HepG2 (cell line): ENCODE results near the gene ARHGAP9. TPM values are rescaled to one million over a fixed set of nuclear protein-coding genes. Genes with fewer than 3 reads are reported as not detected.
"Not testable (repeated sequence)": the region's sequence is repeated elsewhere in the genome, so short reads cannot be mapped to it uniquely, and the experiment has no call there.

ENCODE experiments used
- ATAC-seq: fragments of 200-7000 bp; cut with Tn5 transposase; 3 replicates; pipeline ENCODE4 v1.9.1; 2020; ENCODE audit warnings: mild to moderate bottlenecking, moderate library complexity
- BruUV-seq: library from RNA; stranded (reverse); fragments of 400-500 nt; replicated peaks from 2 replicates; lab custom pipeline; 2021; lab: Mats Ljungman, UMichigan
- CTCF ChIA-PET: fragments of 300-600 bp; formaldehyde crosslinking; extraction: SDS; loops from one replicate; lab custom pipeline; 2021; ENCODE audit warnings: low total read pairs, inconsistent platforms, low intra/inter-chr PET ratio; lab: Yijun Ruan, JAX
- POLR2A ChIA-PET: fragments of 350-600 bp; sonication (Branson Sonifier 250); formaldehyde crosslinking; loops from one replicate; lab custom pipeline; 2020; ENCODE audit warnings: antibody characterized with exemption, inconsistent platforms; lab: Yijun Ruan, JAX
- DNase-seq: peaks from one replicate; pipeline ENCODE4 v3.0.0-alpha.2; 2015; ENCODE audit warnings: low spot score
- FAIRE-seq: peaks from 3 replicates; lab custom pipeline; 2011; peaks lifted over from hg19 to GRCh38; lab: Jason Lieb, UNC
- H2AFZ ChIP-seq: one replicate; pipeline ENCODE4 v1.6.1; 2011; ENCODE audit warnings: low read length, inconsistent platforms
- H3K27ac ChIP-seq: fragments of 300-600 bp; 3 replicates; pipeline ENCODE4 v1.8.0; 2011; ENCODE audit warnings: mixed run types, mild to moderate bottlenecking, mixed read lengths, low read length, inconsistent platforms; ENCODE audit not compliant: insufficient read depth; ENCODE audit errors: extremely low read length
- H3K27me3 ChIP-seq, 2 experiments: fragments of 200-600 bp in 1 of 2; 2 replicates in 1 of 2; 3 replicates in 1 of 2; pipeline versions ENCODE4 v1.6.0 to v1.8.0; 2011; ENCODE audit warnings: low read length in 2 of 2, mild to moderate bottlenecking in 2 of 2, moderate library complexity in 2 of 2, inconsistent platforms in 1 of 2; ENCODE audit not compliant: insufficient read depth in 2 of 2, control insufficient read depth in 1 of 2
- H3K36me3 ChIP-seq, 2 experiments: fragments of 200-600 bp in 1 of 2; replicated peaks in 1 of 2; 2 replicates in 1 of 2; 3 replicates in 1 of 2; pipeline versions ENCODE4 v1.5.1 to v1.8.0; 2011; ENCODE audit warnings: low read length in 2 of 2, inconsistent platforms in 1 of 2; ENCODE audit not compliant: insufficient read depth in 2 of 2, control insufficient read depth in 1 of 2
- H3K4me1 ChIP-seq: 2 replicates; pipeline ENCODE4 v1.5.1; 2012; ENCODE audit warnings: low read length, inconsistent platforms; ENCODE audit not compliant: insufficient read depth
- H3K4me2 ChIP-seq: 2 replicates; pipeline ENCODE4 v1.6.0; 2011; ENCODE audit warnings: low read depth, low read length, inconsistent platforms
- H3K4me3 ChIP-seq, 3 experiments: fragments of 200-600 bp in 1 of 3; sonication (generic), shearing (Covaris generic) in 1 of 3; replicated peaks in 1 of 3; 2 replicates each; pipeline ENCODE4 v1.5.1; 2011 to 2016; ENCODE audit warnings: low read length in 3 of 3, inconsistent platforms in 2 of 3, low read depth in 2 of 3, mild to moderate bottlenecking in 2 of 3, control low read depth in 1 of 3, mixed read lengths in 1 of 3; ENCODE audit not compliant: insufficient read depth in 1 of 3
- H3K79me2 ChIP-seq: one replicate; pipeline ENCODE4 v1.6.1; 2011; ENCODE audit warnings: low read length, inconsistent platforms; ENCODE audit not compliant: insufficient read depth
- H3K9ac ChIP-seq: 2 replicates; pipeline ENCODE4 v1.6.0; 2011; ENCODE audit warnings: mild to moderate bottlenecking, low read depth, low read length, inconsistent platforms; ENCODE audit not compliant: insufficient read depth
- H3K9me3 ChIP-seq: 2 replicates; pipeline ENCODE4 v1.5.1; 2012; ENCODE audit warnings: mild to moderate bottlenecking, low read length
- H4K20me1 ChIP-seq: 2 replicates; pipeline ENCODE4 v1.6.0; 2011; ENCODE audit warnings: inconsistent platforms, mild to moderate bottlenecking, low read length, moderate library complexity; ENCODE audit not compliant: insufficient read depth
- ETS1 ChIP-seq: sonication (generic); formaldehyde crosslinking; IDR thresholded peaks from 2 replicates; pipeline ENCODE4 v1.4.0; 2020; ENCODE audit warnings: missing genetic modification reagents
- SRSF4 ChIP-seq: fragments of 200-400 bp; formaldehyde crosslinking; IDR thresholded peaks from one replicate; pipeline ENCODE4 v1.6.1; 2018; ENCODE audit warnings: mild to moderate bottlenecking, low read depth, low read length, moderate library complexity; ENCODE audit not compliant: poor library complexity, severe bottlenecking
- TAF15 ChIP-seq: fragments of 200-400 bp; formaldehyde crosslinking; IDR thresholded peaks from one replicate; pipeline ENCODE4 v1.6.1; 2018; ENCODE audit warnings: mild to moderate bottlenecking, low read depth, low read length; ENCODE audit not compliant: poor library complexity, severe bottlenecking
- TCF12 ChIP-seq, 2 experiments: fragments of 450-650 bp in 1 of 2; sonication (generic) in 1 of 2; formaldehyde crosslinking in 1 of 2; IDR thresholded peaks; 2 replicates each; pipeline versions ENCODE4 v1.6.1 to v1.8.0; 2017 to 2022; ENCODE audit warnings: antibody characterized with exemption in 1 of 2, mild to moderate bottlenecking in 1 of 2, missing genetic modification reagents in 1 of 2, moderate library complexity in 1 of 2
- USF2 ChIP-seq, 2 experiments: sonication (generic) in 1 of 2; formaldehyde crosslinking in 1 of 2; IDR thresholded peaks; 2 replicates each; pipeline versions ENCODE4 v1.5.1 to v1.6.1; 2011 to 2020; ENCODE audit warnings: borderline replicate concordance in 1 of 2, low read depth in 1 of 2, low read length in 1 of 2, mild to moderate bottlenecking in 1 of 2, missing genetic modification reagents in 1 of 2, moderate library complexity in 1 of 2
- WGBS: methylation state at CpG from one replicate; pipeline ENCODE4 v1.1.6; 2017; ENCODE audit warnings: low lambda C conversion rate; 5-methylcytosine and 5-hydroxymethylcytosine counted together
- in situ Hi-C: cut with HindIII; loops from 2 replicates; pipeline ENCODE4 v1.10.0; 2017; ENCODE audit warnings: low pct_unique_long_range_greater_than_20kb; ENCODE audit not compliant: extremely low pct_ligation_motif_present
- intact Hi-C: fragments of 100-400 bp; cut with micrococcal nuclease; formaldehyde crosslinking; loops from one replicate; pipeline ENCODE4 v1.10.0; 2022; ENCODE audit not compliant: unreplicated experiment
- polyA plus RNA-seq, 8 experiments: library from polyadenylated mRNA; depleted of rRNA in 3 of 8; stranded (reverse) in 7 of 8; unstranded in 1 of 8; fragments of >200 nt; fragmentation: Illumina TruSeq in 4 of 8; extraction: Trizol in 4 of 8; gene quantifications; 2 replicates each; pipeline versions ENCODE4 v1.2.1 to v1.2.3, GENCODE V29; 2011 to 2016; ENCODE audit warnings: low read depth in 4 of 8, missing spikeins in 1 of 8, mixed read lengths in 1 of 8; ENCODE audit not compliant: insufficient read depth in 1 of 8
- total RNA-seq, 5 experiments: library from RNA; depleted of rRNA; stranded (reverse); fragments of >200 nt; fragmentation: Illumina TruSeq; extraction: Trizol; gene quantifications; 2 replicates each; pipeline ENCODE4 v1.2.3, GENCODE V29; 2016; ENCODE audit warnings: low read depth in 1 of 5

Gene ARHGAP9
- total and polyA plus RNA-seq, 2 of the 13 experiments (the other 11 are each of a cell fraction or from before 2014, with no cell fraction given) = 0.18 to 1.2 TPM

- TF ChIP-seq USF2 (IDR thresholded peaks at IDR 0.05; ENCODE audit: low read depth, low read length) = no peak
- TF ChIP-seq USF2 (CRISPR knock-in tag; IDR thresholded peaks at IDR 0.05; ENCODE audit: borderline replicate concordance) = no peak
- no peak for TF ChIP-seq SRSF4
- TF ChIP-seq TAF15 = no peak
- no peak for TF ChIP-seq ETS1
- no peak for TF ChIP-seq TCF12 (IDR thresholded peaks at IDR 0.05)
- TF ChIP-seq TCF12 (CRISPR knock-in tag; IDR thresholded peaks at IDR 0.05) = no peak
These were observed 31.5 kb upstream of the ARHGAP9 start (continued) for GRCh38 chr12:57511161-57511560.

- H3K4me2 ChIP-seq, intact Hi-C loops, H3K4me3 ChIP-seq, H3K4me1 ChIP-seq, H3K9ac ChIP-seq, H3K79me2 ChIP-seq, POLR2A ChIA-PET, ATAC-seq, H3K27ac ChIP-seq, H3K27me3 ChIP-seq, DNase-seq, FAIRE-seq, CTCF ChIA-PET, BruUV-seq, in situ Hi-C loops, H3K9me3 ChIP-seq, H2AFZ ChIP-seq, H4K20me1 ChIP-seq: not testable (repeated sequence)
- no CpG with 5 or more reads among the region's 28 CpGs for WGBS
- H3K36me3 ChIP-seq = peaks cover 24 to 62% of the 10 kb centered on the region in 2 experiments; a peak in 4 of 5 replicates
These were observed 28.1 kb upstream of the ARHGAP9 start for GRCh38 chr12:57507796-57508195.

GRCh38 chr12:57506541-57506940, 26.9 kb upstream of the ARHGAP9 start:
- H3K4me3 ChIP-seq, CTCF ChIA-PET, H3K4me2 ChIP-seq, H3K9me3 ChIP-seq, ATAC-seq, H2AFZ ChIP-seq, BruUV-seq, H3K79me2 ChIP-seq, H3K4me1 ChIP-seq, H3K9ac ChIP-seq, FAIRE-seq, in situ Hi-C loops, H4K20me1 ChIP-seq, intact Hi-C loops, H3K27ac ChIP-seq, H3K27me3 ChIP-seq, DNase-seq: not testable (repeated sequence)
- H3K36me3 ChIP-seq = peaks cover 16 to 58% of the 10 kb centered on the region in 2 experiments; a peak in 4 of 5 replicates
- POLR2A ChIA-PET = interaction anchor here (9.0 kb wide), 1 partner anchor 11 kb away, joined by 90 read pairs; the partner anchor contains the start of gene DDIT3
- WGBS = 93% methylated on average over 4 of the region's 4 CpGs
